ENCODE data around the gene RAB3GAP2.
"Not testable (repeated sequence)": the region's sequence is repeated elsewhere in the genome, so short reads cannot be mapped to it uniquely, and the experiment has no call there.

Gene RAB3GAP2

GRCh38 chr1:220269036-220269435 is 3.2 kb downstream of the RAB3GAP2 start:
- Histone ChIP-seq H3K4me3 (ENCODE audit: low read length in 2 of 2) (no peak overlapping the region), H3K9ac (ENCODE audit: low read depth in 1 of 2, low read length in 2 of 2) (no peak overlapping the region), H3K27ac (ENCODE audit: low read depth in 2 of 2, low read length in 2 of 2) (no peak overlapping the region), H3K4me1 (ENCODE audit: control insufficient read depth in 2 of 2, insufficient read depth in 2 of 2, low read length in 2 of 2) (peaks cover 12 to 15% of the 10 kb centered on the region in 2 donors), H3K9me3 (ENCODE audit: control insufficient read depth in 2 of 2, low read length in 2 of 2) (no peaks in the 10 kb centered on the region), H3K27me3 (ENCODE audit: control insufficient read depth in 2 of 2, insufficient read depth in 2 of 2, low read length in 2 of 2) (no peaks in the 10 kb centered on the region), H3K36me3 (ENCODE audit: control insufficient read depth in 2 of 2, insufficient read depth in 2 of 2, low read length in 2 of 2) (peaks cover 0 to 5% of the 10 kb centered on the region in 2 donors)

GRCh38 chr1:220267630-220268029 is 4.6 kb downstream of the RAB3GAP2 start:
- no peak overlapping the region for H3K27ac ChIP-seq (ENCODE audit: low read depth in 2 of 2, low read length in 2 of 2)
- peaks cover 11 to 12% of the 10 kb centered on the region in 2 donors for H3K4me1 ChIP-seq (ENCODE audit: control insufficient read depth in 2 of 2, insufficient read depth in 2 of 2, low read length in 2 of 2)
- H3K4me3 ChIP-seq (ENCODE audit: low read length in 2 of 2) = no peak overlapping the region
- peaks cover 0 to 5% of the 10 kb centered on the region in 2 donors for H3K36me3 ChIP-seq (ENCODE audit: control insufficient read depth in 2 of 2, insufficient read depth in 2 of 2, low read length in 2 of 2)
- no peak overlapping the region for H3K9ac ChIP-seq (ENCODE audit: low read depth in 1 of 2, low read length in 2 of 2)
- H3K9me3 ChIP-seq (ENCODE audit: control insufficient read depth in 2 of 2, low read length in 2 of 2) = peaks cover 0 to 2% of the 10 kb centered on the region in 2 donors
- H3K27me3 ChIP-seq (ENCODE audit: control insufficient read depth in 2 of 2, insufficient read depth in 2 of 2, low read length in 2 of 2) = no peaks in the 10 kb centered on the region

- not testable (repeated sequence) for H3K36me3 ChIP-seq (ENCODE audit: control insufficient read depth in 2 of 2, insufficient read depth in 2 of 2, low read length in 2 of 2); H3K9ac ChIP-seq (ENCODE audit: low read depth in 1 of 2, low read length in 2 of 2); H3K4me1 ChIP-seq (ENCODE audit: control insufficient read depth in 2 of 2, insufficient read depth in 2 of 2, low read length in 2 of 2); H3K4me3 ChIP-seq (ENCODE audit: low read length in 2 of 2); H3K9me3 ChIP-seq (ENCODE audit: control insufficient read depth in 2 of 2, low read length in 2 of 2); H3K27ac ChIP-seq (ENCODE audit: low read depth in 2 of 2, low read length in 2 of 2); H3K27me3 ChIP-seq (ENCODE audit: control insufficient read depth in 2 of 2, insufficient read depth in 2 of 2, low read length in 2 of 2)
These were observed 12.0 kb downstream of the RAB3GAP2 start for GRCh38 chr1:220260228-220260627.

- not testable (repeated sequence) for H3K9me3 ChIP-seq (ENCODE audit: control insufficient read depth in 2 of 2, low read length in 2 of 2); H3K4me3 ChIP-seq (ENCODE audit: low read length in 2 of 2); H3K27ac ChIP-seq (ENCODE audit: low read depth in 2 of 2, low read length in 2 of 2); H3K36me3 ChIP-seq (ENCODE audit: control insufficient read depth in 2 of 2, insufficient read depth in 2 of 2, low read length in 2 of 2); H3K4me1 ChIP-seq (ENCODE audit: control insufficient read depth in 2 of 2, insufficient read depth in 2 of 2, low read length in 2 of 2); H3K9ac ChIP-seq (ENCODE audit: low read depth in 1 of 2, low read length in 2 of 2); H3K27me3 ChIP-seq (ENCODE audit: control insufficient read depth in 2 of 2, insufficient read depth in 2 of 2, low read length in 2 of 2)
These were observed 12.5 kb downstream of the RAB3GAP2 start for GRCh38 chr1:220259756-220260155.

- H3K4me3 ChIP-seq (ENCODE audit: low read length in 2 of 2); H3K9ac ChIP-seq (ENCODE audit: low read depth in 1 of 2, low read length in 2 of 2); H3K27ac ChIP-seq (ENCODE audit: low read depth in 2 of 2, low read length in 2 of 2); H3K9me3 ChIP-seq (ENCODE audit: control insufficient read depth in 2 of 2, low read length in 2 of 2); H3K4me1 ChIP-seq (ENCODE audit: control insufficient read depth in 2 of 2, insufficient read depth in 2 of 2, low read length in 2 of 2); H3K36me3 ChIP-seq (ENCODE audit: control insufficient read depth in 2 of 2, insufficient read depth in 2 of 2, low read length in 2 of 2); H3K27me3 ChIP-seq (ENCODE audit: control insufficient read depth in 2 of 2, insufficient read depth in 2 of 2, low read length in 2 of 2): not testable (repeated sequence)
These were observed 16.1 kb downstream of the RAB3GAP2 start for GRCh38 chr1:220256194-220256593.

- Histone ChIP-seq H3K9me3 (ENCODE audit: control insufficient read depth in 2 of 2, low read length in 2 of 2) (no peaks in the 10 kb centered on the region), H3K36me3 (ENCODE audit: control insufficient read depth in 2 of 2, insufficient read depth in 2 of 2, low read length in 2 of 2) (peaks cover 6 to 10% of the 10 kb centered on the region in 2 donors), H3K4me3 (ENCODE audit: low read length in 2 of 2) (no peak overlapping the region), H3K9ac (ENCODE audit: low read depth in 1 of 2, low read length in 2 of 2) (no peak overlapping the region), H3K4me1 (ENCODE audit: control insufficient read depth in 2 of 2, insufficient read depth in 2 of 2, low read length in 2 of 2) (no peaks in the 10 kb centered on the region), H3K27ac (ENCODE audit: low read depth in 2 of 2, low read length in 2 of 2) (no peak overlapping the region), H3K27me3 (ENCODE audit: control insufficient read depth in 2 of 2, insufficient read depth in 2 of 2, low read length in 2 of 2) (no peaks in the 10 kb centered on the region)
These were observed 17.0 kb downstream of the RAB3GAP2 start for GRCh38 chr1:220255204-220255603.

- not testable (repeated sequence) for H3K27ac ChIP-seq (ENCODE audit: low read depth in 2 of 2, low read length in 2 of 2); H3K9ac ChIP-seq (ENCODE audit: low read depth in 1 of 2, low read length in 2 of 2); H3K9me3 ChIP-seq (ENCODE audit: control insufficient read depth in 2 of 2, low read length in 2 of 2); H3K4me1 ChIP-seq (ENCODE audit: control insufficient read depth in 2 of 2, insufficient read depth in 2 of 2, low read length in 2 of 2); H3K4me3 ChIP-seq (ENCODE audit: low read length in 2 of 2); H3K27me3 ChIP-seq (ENCODE audit: control insufficient read depth in 2 of 2, insufficient read depth in 2 of 2, low read length in 2 of 2)
- peaks cover 6 to 15% of the 10 kb centered on the region in 2 donors for H3K36me3 ChIP-seq (ENCODE audit: control insufficient read depth in 2 of 2, insufficient read depth in 2 of 2, low read length in 2 of 2)
These were observed 19.0 kb downstream of the RAB3GAP2 start for GRCh38 chr1:220253290-220253689.

GRCh38 chr1:220251272-220251671 is 21.0 kb downstream of the RAB3GAP2 start:
- Histone ChIP-seq H3K9ac (ENCODE audit: low read depth in 1 of 2, low read length in 2 of 2) (no peak overlapping the region), H3K27me3 (ENCODE audit: control insufficient read depth in 2 of 2, insufficient read depth in 2 of 2, low read length in 2 of 2) (no peaks in the 10 kb centered on the region), H3K9me3 (ENCODE audit: control insufficient read depth in 2 of 2, low read length in 2 of 2) (peaks cover 2 to 6% of the 10 kb centered on the region in 2 donors), H3K4me3 (ENCODE audit: low read length in 2 of 2) (no peak overlapping the region), H3K27ac (ENCODE audit: low read depth in 2 of 2, low read length in 2 of 2) (no peak overlapping the region), H3K4me1 (ENCODE audit: control insufficient read depth in 2 of 2, insufficient read depth in 2 of 2, low read length in 2 of 2) (no peaks in the 10 kb centered on the region), H3K36me3 (ENCODE audit: control insufficient read depth in 2 of 2, insufficient read depth in 2 of 2, low read length in 2 of 2) (peaks cover 6 to 15% of the 10 kb centered on the region in 2 donors)

GRCh38 chr1:220250681-220251080 is 21.6 kb downstream of the RAB3GAP2 start:
- Histone ChIP-seq H3K9me3 (ENCODE audit: control insufficient read depth in 2 of 2, low read length in 2 of 2) (peaks cover 2 to 6% of the 10 kb centered on the region in 2 donors), H3K27ac (ENCODE audit: low read depth in 2 of 2, low read length in 2 of 2) (no peak overlapping the region), H3K4me3 (ENCODE audit: low read length in 2 of 2) (no peak overlapping the region), H3K4me1 (ENCODE audit: control insufficient read depth in 2 of 2, insufficient read depth in 2 of 2, low read length in 2 of 2) (no peaks in the 10 kb centered on the region), H3K9ac (ENCODE audit: low read depth in 1 of 2, low read length in 2 of 2) (no peak overlapping the region), H3K36me3 (ENCODE audit: control insufficient read depth in 2 of 2, insufficient read depth in 2 of 2, low read length in 2 of 2) (peaks cover 6 to 15% of the 10 kb centered on the region in 2 donors), H3K27me3 (ENCODE audit: control insufficient read depth in 2 of 2, insufficient read depth in 2 of 2, low read length in 2 of 2) (no peaks in the 10 kb centered on the region)

- Histone ChIP-seq H3K4me1 (ENCODE audit: control insufficient read depth in 2 of 2, insufficient read depth in 2 of 2, low read length in 2 of 2) (no peaks in the 10 kb centered on the region), H3K36me3 (ENCODE audit: control insufficient read depth in 2 of 2, insufficient read depth in 2 of 2, low read length in 2 of 2) (peaks cover 6 to 15% of the 10 kb centered on the region in 2 donors)
These were observed 22.7 kb downstream of the RAB3GAP2 start for GRCh38 chr1:220249522-220249921.

GRCh38 chr1:220248715-220249265 is 23.5 kb downstream of the RAB3GAP2 start:
- not testable (repeated sequence) for H3K9me3 ChIP-seq (ENCODE audit: control insufficient read depth in 2 of 2, low read length in 2 of 2); H3K9ac ChIP-seq (ENCODE audit: low read depth in 1 of 2, low read length in 2 of 2); H3K4me1 ChIP-seq (ENCODE audit: control insufficient read depth in 2 of 2, insufficient read depth in 2 of 2, low read length in 2 of 2); H3K27me3 ChIP-seq (ENCODE audit: control insufficient read depth in 2 of 2, insufficient read depth in 2 of 2, low read length in 2 of 2); H3K4me3 ChIP-seq (ENCODE audit: low read length in 2 of 2); H3K27ac ChIP-seq (ENCODE audit: low read depth in 2 of 2, low read length in 2 of 2)
- H3K36me3 ChIP-seq (ENCODE audit: control insufficient read depth in 2 of 2, insufficient read depth in 2 of 2, low read length in 2 of 2) = peaks cover 6 to 15% of the 10 kb centered on the region in 2 donors

More at GRCh38 chr1:220249522-220249921, 22.7 kb downstream of the RAB3GAP2 start:
- no peak overlapping the region for H3K9ac ChIP-seq (ENCODE audit: low read depth in 1 of 2, low read length in 2 of 2)
- H3K27ac ChIP-seq (ENCODE audit: low read depth in 2 of 2, low read length in 2 of 2) = no peak overlapping the region
- no peaks in the 10 kb centered on the region for H3K27me3 ChIP-seq (ENCODE audit: control insufficient read depth in 2 of 2, insufficient read depth in 2 of 2, low read length in 2 of 2)
- H3K9me3 ChIP-seq (ENCODE audit: control insufficient read depth in 2 of 2, low read length in 2 of 2) = peaks cover 2 to 6% of the 10 kb centered on the region in 2 donors
- no peak overlapping the region for H3K4me3 ChIP-seq (ENCODE audit: low read length in 2 of 2)
